Smooth muscle cell (in vitro differentiated cells): Measurements from ENCODE around the gene APBA2. TPM values are rescaled to one million over a fixed set of nuclear protein-coding genes. Genes with fewer than 3 reads are reported as not detected.

Source experiments
- DNase-seq: peaks from one replicate; lab custom pipeline; 2025; ENCODE audit not compliant: unreplicated experiment; lab: John Stamatoyannopoulos, UW
- H2AFZ ChIP-seq: fragments of 200-600 bp; sonication (generic); 2 replicates; pipeline ENCODE4 v1.6.0; 2016; ENCODE audit warnings: antibody characterized with exemption, low read depth, mild to moderate bottlenecking
- H3F3A ChIP-seq: fragments of 200-600 bp; sonication (generic); 2 replicates; pipeline ENCODE4 v1.6.0; 2017; ENCODE audit warnings: antibody characterized with exemption, low read depth
- H3K27ac ChIP-seq: fragments of 200-600 bp; sonication (generic); 2 replicates; pipeline ENCODE4 v1.5.1; 2016; ENCODE audit warnings: low read depth, mild to moderate bottlenecking
- H3K27me3 ChIP-seq: fragments of 200-600 bp; sonication (generic); 2 replicates; pipeline ENCODE4 v1.6.1; 2016; ENCODE audit warnings: low read depth, mild to moderate bottlenecking
- H3K36me3 ChIP-seq: fragments of 200-600 bp; sonication (generic); 2 replicates; pipeline ENCODE4 v1.5.1; 2016; ENCODE audit warnings: low read depth
- H3K4me1 ChIP-seq: fragments of 200-600 bp; sonication (generic); 2 replicates; pipeline ENCODE4 v1.5.1; 2016; ENCODE audit warnings: low read depth
- H3K4me2 ChIP-seq: fragments of 200-600 bp; sonication (generic); 2 replicates; pipeline ENCODE4 v1.6.0; 2016; ENCODE audit warnings: mild to moderate bottlenecking
- H3K4me3 ChIP-seq: fragments of 200-600 bp; sonication (generic); 2 replicates; pipeline ENCODE4 v1.5.1; 2016; ENCODE audit warnings: mild to moderate bottlenecking
- H3K79me2 ChIP-seq: fragments of 200-600 bp; sonication (generic); 2 replicates; pipeline ENCODE4 v1.6.0; 2016; ENCODE audit warnings: low read depth, mild to moderate bottlenecking
- H3K9ac ChIP-seq: fragments of 200-600 bp; sonication (generic); 2 replicates; pipeline ENCODE4 v1.6.0; 2016; ENCODE audit warnings: low read depth
- H3K9me3 ChIP-seq: fragments of 200-600 bp; sonication (generic); replicated peaks from 2 replicates; pipeline ENCODE4 v1.5.1; 2016; ENCODE audit warnings: low read depth
- H4K20me1 ChIP-seq: fragments of 200-600 bp; sonication (generic); 2 replicates; pipeline ENCODE4 v1.6.0; 2016; ENCODE audit warnings: low read depth
- CTCF ChIP-seq: fragments of 200-600 bp; sonication (generic); IDR thresholded peaks from 2 replicates; pipeline ENCODE4 v1.5.1; 2017; ENCODE audit warnings: borderline replicate concordance, mild to moderate bottlenecking, antibody characterized with exemption; ENCODE audit not compliant: insufficient read depth, poor library complexity, severe bottlenecking
- WGBS: methylation state at CpG from one replicate; pipeline ENCODE4 v1.1.7; 2016; ENCODE audit warnings: low lambda C conversion rate; 5-methylcytosine and 5-hydroxymethylcytosine counted together
- polyA plus RNA-seq: library from polyadenylated mRNA; unstranded; fragments of >200 nt; fragmentation: Nextera tagmentation; extraction: Ambion mirVana; gene quantifications from 2 replicates; pipeline ENCODE4 v1.2.1, GENCODE V29; 2016
- total RNA-seq: library from RNA; depleted of rRNA; stranded (reverse); fragments of >200 nt; gene quantifications from 2 replicates; pipeline ENCODE4 v1.2.3, GENCODE V29; 2014

The APBA2 gene
- total and polyA plus RNA-seq, 2 experiments from 2014 or later, result 10.2 to 14.9 TPM

GRCh38 chr15:28936081-28936480, 50.3 kb downstream of the APBA2 start:
- Histone ChIP-seq H3K36me3 (no peaks in the 10 kb centered on the region), H3K4me3 (no peak overlapping the region), H2AFZ (no peak overlapping the region), H3K9me3 (no peaks in the 10 kb centered on the region), H3K9ac (no peak overlapping the region), H3F3A (no peaks in the 10 kb centered on the region), H3K27me3 (no peaks in the 10 kb centered on the region), H3K79me2 (no peaks in the 10 kb centered on the region), H3K4me2 (no peak overlapping the region), H3K4me1 (no peaks in the 10 kb centered on the region), H4K20me1 (no peaks in the 10 kb centered on the region), H3K27ac (no peak overlapping the region)
- 98% methylated on average over 8 of the region's 8 CpGs for WGBS
- no peak for DNase-seq
- no peak for TF ChIP-seq CTCF

- Histone ChIP-seq H3K4me3 (no peak overlapping the region), H3K36me3 (no peaks in the 10 kb centered on the region), H3K4me2 (no peak overlapping the region), H3F3A (no peaks in the 10 kb centered on the region), H3K79me2 (no peaks in the 10 kb centered on the region), H3K4me1 (no peaks in the 10 kb centered on the region), H3K9me3 (no peaks in the 10 kb centered on the region), H2AFZ (no peak overlapping the region), H3K27me3 (no peaks in the 10 kb centered on the region), H3K27ac (no peak overlapping the region), H3K9ac (no peak overlapping the region), H4K20me1 (no peaks in the 10 kb centered on the region)
- no peak for TF ChIP-seq CTCF
- DNase-seq, result no peak
- WGBS, result 91% methylated on average over 9 of the region's 9 CpGs
Measured at GRCh38 chr15:28936481-28936881, 50.7 kb downstream of the APBA2 start.

GRCh38 chr15:28937271-28937670, 51.5 kb downstream of the APBA2 start:
- Histone ChIP-seq H3K4me3 (no peak overlapping the region), H2AFZ (no peak overlapping the region), H3K9ac (no peak overlapping the region), H3K27ac (no peak overlapping the region), H3K27me3 (no peaks in the 10 kb centered on the region), H3K9me3 (no peaks in the 10 kb centered on the region), H3F3A (no peaks in the 10 kb centered on the region), H3K36me3 (no peaks in the 10 kb centered on the region), H3K4me2 (no peak overlapping the region), H3K79me2 (no peaks in the 10 kb centered on the region), H4K20me1 (no peaks in the 10 kb centered on the region), H3K4me1 (no peaks in the 10 kb centered on the region)
- 93% methylated on average over 8 of the region's 8 CpGs for WGBS
- DNase-seq, result no peak
- no peak for TF ChIP-seq CTCF

- Histone ChIP-seq H3K4me1 (no peaks in the 10 kb centered on the region), H3K9me3 (no peaks in the 10 kb centered on the region), H3K4me2 (no peak overlapping the region), H2AFZ (no peak overlapping the region), H3K9ac (no peak overlapping the region), H3K27me3 (no peaks in the 10 kb centered on the region), H3K27ac (no peak overlapping the region), H3F3A (no peaks in the 10 kb centered on the region), H4K20me1 (no peaks in the 10 kb centered on the region), H3K36me3 (no peaks in the 10 kb centered on the region), H3K79me2 (no peaks in the 10 kb centered on the region), H3K4me3 (no peak overlapping the region)
- TF ChIP-seq CTCF, result no peak
- DNase-seq, result no peak
- WGBS, result 86% methylated on average over 10 of the region's 10 CpGs
Measured at GRCh38 chr15:28942046-28942445, 56.3 kb downstream of the APBA2 start.
